ENCODE measurements around the gene SLC29A3. TPM values are rescaled to one million over a fixed set of nuclear protein-coding genes. Genes with fewer than 3 reads are reported as not detected.
A peak's percentile ranks its signal among the peaks of the same experiment; 100 is the strongest.
"Not testable (repeated sequence)": the region's sequence is repeated elsewhere in the genome, so short reads cannot be mapped to it uniquely, and the experiment has no call there.

Gene SLC29A3
- total RNA-seq, 1 donor from 2014 or later: 1.7 TPM

GRCh38 chr10:71355886-71356285 lies 36.8 kb downstream of the SLC29A3 start:
- Histone ChIP-seq H3K4me1 (no peaks in the 10 kb centered on the region), H3K27me3 (ENCODE audit: low read depth) (no peaks in the 10 kb centered on the region), H3K4me3 (no peak overlapping the region), H3K36me3 (peaks cover 15% of the 10 kb centered on the region), H3K27ac (replicated peaks) (no peak overlapping the region), H3K9me3 (replicated peaks) (no peaks in the 10 kb centered on the region)
- no peak for DNase-seq
- intact Hi-C loops (cut with micrococcal nuclease): no loop called here
- no peak for TF ChIP-seq CTCF (IDR thresholded peaks at IDR 0.05; ENCODE audit: borderline replicate concordance)

- no peaks in the 10 kb centered on the region for H3K9me3 ChIP-seq (replicated peaks)
- H3K27ac ChIP-seq (replicated peaks): no peak overlapping the region
- intact Hi-C loops (cut with micrococcal nuclease): no loop called here
- no peak for TF ChIP-seq CTCF (IDR thresholded peaks at IDR 0.05; ENCODE audit: borderline replicate concordance)
- no peak overlapping the region for H3K4me3 ChIP-seq
- no peak for DNase-seq
- H3K4me1 ChIP-seq: no peaks in the 10 kb centered on the region
- H3K36me3 ChIP-seq: peaks cover 22% of the 10 kb centered on the region
- H3K27me3 ChIP-seq (ENCODE audit: low read depth): no peaks in the 10 kb centered on the region
Measured at GRCh38 chr10:71357792-71358265, 38.8 kb downstream of the SLC29A3 start.

GRCh38 chr10:71358277-71358676 lies 39.2 kb downstream of the SLC29A3 start:
- Histone ChIP-seq H3K27me3 (ENCODE audit: low read depth) (no peaks in the 10 kb centered on the region), H3K9me3 (replicated peaks) (no peaks in the 10 kb centered on the region), H3K27ac (replicated peaks) (no peak overlapping the region), H3K36me3 (peaks cover 26% of the 10 kb centered on the region), H3K4me1 (no peaks in the 10 kb centered on the region), H3K4me3 (no peak overlapping the region)
- intact Hi-C loops (cut with micrococcal nuclease): no loop called here
- TF ChIP-seq CTCF (IDR thresholded peaks at IDR 0.05; ENCODE audit: borderline replicate concordance): no peak
- DNase-seq: no peak

- H3K27me3 ChIP-seq (ENCODE audit: low read depth); DNase-seq; H3K4me1 ChIP-seq; H3K9me3 ChIP-seq (replicated peaks); H3K4me3 ChIP-seq; intact Hi-C loops (cut with micrococcal nuclease): not testable (repeated sequence)
- H3K27ac ChIP-seq (replicated peaks): peak overlapping the region; percentile 59
- peaks cover 26% of the 10 kb centered on the region for H3K36me3 ChIP-seq
Measured at GRCh38 chr10:71358906-71359305, 39.8 kb downstream of the SLC29A3 start.

GRCh38 chr10:71359364-71360046 lies 40.4 kb downstream of the SLC29A3 start:
- no peak for DNase-seq
- H3K27ac ChIP-seq (replicated peaks): peak overlapping the region; percentile 59
- H3K36me3 ChIP-seq: peaks cover 26% of the 10 kb centered on the region

More at GRCh38 chr10:71359364-71360046, 40.4 kb downstream of the SLC29A3 start:
- no peaks in the 10 kb centered on the region for H3K9me3 ChIP-seq (replicated peaks)
- intact Hi-C loops (cut with micrococcal nuclease): no loop called here
- no peak overlapping the region for H3K4me3 ChIP-seq
- TF ChIP-seq CTCF (IDR thresholded peaks at IDR 0.05; ENCODE audit: borderline replicate concordance): no peak
- H3K27me3 ChIP-seq (ENCODE audit: low read depth): no peaks in the 10 kb centered on the region
- H3K4me1 ChIP-seq: no peaks in the 10 kb centered on the region

Data from left ventricle myocardium inferior (tissue), 1 donor.